Ovary (tissue), 3 donors: ENCODE results near the gene ASXL2.

ENCODE experiments used
- EP300 ChIP-seq: sonication (generic); formaldehyde crosslinking; IDR thresholded peaks from one replicate; pipeline ENCODE4 v1.6.1; 2017; ENCODE audit warnings: antibody characterized with exemption
- POLR2A ChIP-seq: fragments of 450-650 bp; IDR thresholded peaks from one replicate; pipeline ENCODE4 v1.6.1; 2017; ENCODE audit warnings: antibody characterized with exemption, mild to moderate bottlenecking, moderate library complexity
- TF ChIP-seq, protein P1 (sequence below), 3 donors: fragments of 450-650 bp in 2 of 3; fragments of 200-600 bp in 1 of 3; IDR thresholded peaks; one replicate each; pipeline versions ENCODE4 v1.5.1 to v1.8.0; 2016 to 2022; ENCODE audit warnings: antibody characterized with exemption in 3 of 3, mild to moderate bottlenecking in 1 of 3
- donor health status: DM: no; HTN: no; CAD: no.

DNA sequence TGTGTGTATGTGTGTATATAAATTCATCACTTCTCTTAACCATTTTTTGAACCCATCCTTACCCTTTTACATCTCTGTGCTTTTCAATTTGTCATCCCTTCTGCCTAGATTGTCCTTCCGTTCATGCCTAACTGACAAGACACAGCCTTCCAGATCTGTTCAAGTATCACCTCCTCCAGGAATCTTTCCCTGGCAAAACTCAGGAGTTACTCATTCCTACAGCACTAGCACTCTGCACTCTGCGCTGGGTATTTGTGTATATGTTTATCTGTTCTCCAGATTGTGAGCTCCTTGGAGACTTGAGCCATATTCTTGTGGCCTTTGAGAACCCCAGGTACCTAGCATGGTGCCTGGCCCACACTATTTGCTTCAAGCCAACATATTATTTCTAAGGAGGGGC is 26.8 kb upstream of the ASXL2 start:
- TF ChIP-seq, protein P1, sequence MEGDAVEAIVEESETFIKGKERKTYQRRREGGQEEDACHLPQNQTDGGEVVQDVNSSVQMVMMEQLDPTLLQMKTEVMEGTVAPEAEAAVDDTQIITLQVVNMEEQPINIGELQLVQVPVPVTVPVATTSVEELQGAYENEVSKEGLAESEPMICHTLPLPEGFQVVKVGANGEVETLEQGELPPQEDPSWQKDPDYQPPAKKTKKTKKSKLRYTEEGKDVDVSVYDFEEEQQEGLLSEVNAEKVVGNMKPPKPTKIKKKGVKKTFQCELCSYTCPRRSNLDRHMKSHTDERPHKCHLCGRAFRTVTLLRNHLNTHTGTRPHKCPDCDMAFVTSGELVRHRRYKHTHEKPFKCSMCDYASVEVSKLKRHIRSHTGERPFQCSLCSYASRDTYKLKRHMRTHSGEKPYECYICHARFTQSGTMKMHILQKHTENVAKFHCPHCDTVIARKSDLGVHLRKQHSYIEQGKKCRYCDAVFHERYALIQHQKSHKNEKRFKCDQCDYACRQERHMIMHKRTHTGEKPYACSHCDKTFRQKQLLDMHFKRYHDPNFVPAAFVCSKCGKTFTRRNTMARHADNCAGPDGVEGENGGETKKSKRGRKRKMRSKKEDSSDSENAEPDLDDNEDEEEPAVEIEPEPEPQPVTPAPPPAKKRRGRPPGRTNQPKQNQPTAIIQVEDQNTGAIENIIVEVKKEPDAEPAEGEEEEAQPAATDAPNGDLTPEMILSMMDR (IDR thresholded peaks at IDR 0.05): no peak
- TF ChIP-seq POLR2A (no peak), EP300 (no peak)
